GM21723 (cell line): ENCODE results near the gene MOCOS.
A peak's percentile ranks its signal among the peaks of the same experiment; 100 is the strongest.
"Not testable (repeated sequence)": the region's sequence is repeated elsewhere in the genome, so short reads cannot be mapped to it uniquely, and the experiment has no call there.

Source experiments
- ATAC-seq: cut with Tn5 transposase; IDR thresholded peaks from one replicate; pipeline ENCODE4 v1.9.1; 2021; ENCODE audit warnings: mild to moderate bottlenecking, moderate library complexity; ENCODE audit not compliant: unreplicated experiment

Gene MOCOS, protein sequence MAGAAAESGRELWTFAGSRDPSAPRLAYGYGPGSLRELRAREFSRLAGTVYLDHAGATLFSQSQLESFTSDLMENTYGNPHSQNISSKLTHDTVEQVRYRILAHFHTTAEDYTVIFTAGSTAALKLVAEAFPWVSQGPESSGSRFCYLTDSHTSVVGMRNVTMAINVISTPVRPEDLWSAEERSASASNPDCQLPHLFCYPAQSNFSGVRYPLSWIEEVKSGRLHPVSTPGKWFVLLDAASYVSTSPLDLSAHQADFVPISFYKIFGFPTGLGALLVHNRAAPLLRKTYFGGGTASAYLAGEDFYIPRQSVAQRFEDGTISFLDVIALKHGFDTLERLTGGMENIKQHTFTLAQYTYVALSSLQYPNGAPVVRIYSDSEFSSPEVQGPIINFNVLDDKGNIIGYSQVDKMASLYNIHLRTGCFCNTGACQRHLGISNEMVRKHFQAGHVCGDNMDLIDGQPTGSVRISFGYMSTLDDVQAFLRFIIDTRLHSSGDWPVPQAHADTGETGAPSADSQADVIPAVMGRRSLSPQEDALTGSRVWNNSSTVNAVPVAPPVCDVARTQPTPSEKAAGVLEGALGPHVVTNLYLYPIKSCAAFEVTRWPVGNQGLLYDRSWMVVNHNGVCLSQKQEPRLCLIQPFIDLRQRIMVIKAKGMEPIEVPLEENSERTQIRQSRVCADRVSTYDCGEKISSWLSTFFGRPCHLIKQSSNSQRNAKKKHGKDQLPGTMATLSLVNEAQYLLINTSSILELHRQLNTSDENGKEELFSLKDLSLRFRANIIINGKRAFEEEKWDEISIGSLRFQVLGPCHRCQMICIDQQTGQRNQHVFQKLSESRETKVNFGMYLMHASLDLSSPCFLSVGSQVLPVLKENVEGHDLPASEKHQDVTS

GRCh38 chr18:36187193-36187825 is at the start of gene MOCOS:
TSS of gene MOCOS (plus strand) at chr18:36187497. CDS start at chr18:36187540, 43 bp downstream.
- ATAC-seq = peak; percentile 85

DNA sequence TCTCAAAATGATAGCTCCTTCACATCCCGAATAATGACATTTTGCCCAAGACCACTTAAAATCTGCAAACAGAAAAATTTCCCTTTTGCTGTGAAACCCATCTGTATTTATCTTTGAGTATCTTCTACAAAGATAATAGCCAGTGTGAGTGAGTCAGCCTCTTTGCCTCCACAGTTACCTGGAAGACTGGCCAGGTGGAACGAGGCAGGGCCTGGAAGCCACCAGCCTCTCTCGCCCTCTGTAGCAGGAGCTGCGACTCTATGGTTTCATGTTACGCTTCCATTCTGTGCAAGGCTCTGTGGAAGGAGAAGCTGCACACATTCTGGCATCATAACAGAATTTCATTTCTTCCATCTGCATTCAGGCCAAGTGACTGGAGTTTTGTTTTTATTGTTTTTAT is 48.1 kb upstream of the MOCOS start:
- ATAC-seq = no peak

DNA sequence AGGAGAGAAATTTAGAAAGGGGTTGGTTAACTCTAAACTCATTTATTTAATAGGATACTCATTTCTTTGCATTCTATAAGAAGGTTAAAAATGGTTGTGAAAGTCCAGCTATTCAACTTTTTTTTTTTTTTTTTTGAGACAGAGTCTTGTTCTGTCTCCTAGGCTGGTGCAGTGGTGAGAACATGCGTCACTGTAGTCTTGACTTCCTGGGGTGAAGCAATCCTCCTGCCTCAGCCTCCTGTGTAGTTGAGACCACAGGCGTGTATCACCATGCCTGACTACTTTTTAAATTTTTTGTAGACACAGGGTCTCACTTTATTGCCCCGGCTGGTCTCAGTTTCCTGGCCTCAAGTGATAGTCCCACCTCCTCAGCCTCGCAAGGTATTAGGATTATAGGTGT is 45.7 kb upstream of the MOCOS start:
- ATAC-seq = no peak

GRCh38 chr18:36142751-36143150 is 44.5 kb upstream of the MOCOS start:
- ATAC-seq = no peak

DNA sequence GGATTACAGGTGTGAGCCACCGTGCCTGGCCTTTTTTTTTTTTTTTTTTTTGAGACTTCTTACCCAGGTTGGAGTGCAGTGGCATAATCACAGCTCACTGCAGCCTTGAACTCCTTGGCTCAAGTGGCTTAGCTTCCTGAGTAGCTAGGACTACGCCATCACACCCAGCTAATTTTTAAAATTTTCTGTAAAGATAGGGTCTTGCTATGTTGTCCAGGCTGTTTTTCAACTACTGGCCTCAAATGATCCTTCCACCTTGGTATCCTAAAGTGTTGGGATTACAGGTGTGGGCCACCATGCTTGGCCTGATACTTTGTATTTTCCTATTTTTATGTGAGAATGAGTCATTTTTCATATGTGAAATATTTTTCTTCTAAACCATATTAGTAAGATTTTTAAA is 43.9 kb upstream of the MOCOS start:
- no peak for ATAC-seq

DNA sequence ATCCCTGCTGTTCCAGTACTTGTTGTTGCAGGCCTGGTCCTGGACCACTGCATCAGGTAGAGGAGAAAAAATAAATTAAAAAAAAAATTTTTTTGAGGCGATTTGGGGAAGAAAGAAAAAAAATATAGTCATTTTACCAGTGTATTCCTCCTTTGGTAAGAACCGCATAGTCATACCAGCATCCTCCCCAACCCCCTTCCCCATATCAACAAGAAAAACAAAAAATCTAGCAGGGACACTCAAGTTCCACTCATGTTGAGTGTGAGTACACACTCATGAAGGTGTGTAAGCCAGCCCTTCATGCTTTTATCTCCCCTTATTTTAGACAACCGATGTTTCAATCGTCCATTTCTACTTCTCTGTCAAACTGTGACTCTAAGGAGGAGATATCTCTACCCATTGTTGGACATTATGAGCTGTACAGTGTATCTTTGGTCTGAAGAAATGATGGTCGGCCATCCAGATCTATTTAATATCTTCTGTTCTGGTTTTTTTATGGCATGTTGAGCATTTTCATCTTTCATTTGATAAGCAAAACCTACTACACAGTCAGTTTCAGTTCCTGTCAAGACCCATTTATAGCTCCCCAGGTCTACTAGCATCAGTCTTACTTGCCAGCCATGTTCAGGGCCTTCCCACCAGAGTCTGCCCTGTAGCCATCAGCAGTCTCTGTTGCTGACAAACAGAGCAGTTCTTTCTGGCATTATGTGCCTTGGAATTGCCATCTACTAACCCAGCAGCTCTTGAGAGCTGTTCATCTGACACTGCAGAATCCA is 37.6 kb upstream of the MOCOS start:
- peak; percentile 97 for ATAC-seq

- no peak for ATAC-seq
Observed at GRCh38 chr18:36152781-36153180, 34.5 kb upstream of the MOCOS start.

DNA sequence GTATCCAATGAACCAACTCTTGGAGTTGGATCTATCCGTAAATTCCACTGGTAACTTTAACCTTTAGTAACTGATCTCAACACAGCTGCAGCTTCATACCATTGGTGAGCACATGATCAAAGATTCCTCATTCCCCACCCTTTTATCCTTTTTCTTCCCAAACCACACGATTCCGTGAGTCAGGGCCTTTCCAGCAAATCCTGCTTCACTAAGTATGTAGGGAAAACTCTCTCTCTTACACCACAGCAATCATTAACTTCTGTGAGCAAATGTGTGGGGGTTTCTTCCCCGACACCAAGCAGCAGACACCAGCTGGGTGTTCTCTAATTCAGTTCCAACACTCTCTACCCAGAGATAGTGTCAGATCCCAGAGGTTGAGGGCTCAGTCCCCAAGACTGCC is 34.1 kb upstream of the MOCOS start:
- no peak for ATAC-seq

DNA sequence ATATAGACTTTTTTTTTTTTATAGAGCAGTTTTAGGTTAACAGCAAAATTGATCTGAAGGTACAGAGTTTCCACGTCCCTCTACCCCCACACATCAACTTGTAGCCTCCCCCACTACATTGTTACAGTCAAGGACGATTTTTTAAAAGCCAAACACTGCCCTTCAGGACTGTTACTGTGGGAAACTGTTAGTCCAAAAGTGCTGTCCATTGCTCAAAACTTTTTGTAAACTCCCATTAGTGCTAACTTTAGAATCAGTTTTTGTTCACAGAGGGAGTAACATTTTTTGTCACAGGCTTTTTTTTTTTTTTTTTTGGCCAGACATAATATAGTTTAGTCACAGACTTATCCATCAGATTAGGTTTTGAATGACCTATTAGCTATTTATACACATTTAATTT is 33.5 kb upstream of the MOCOS start:
- no peak for ATAC-seq

- ATAC-seq = no peak
Observed at GRCh38 chr18:36155851-36156757, 31.2 kb upstream of the MOCOS start.

- ATAC-seq = no peak
Observed at GRCh38 chr18:36157441-36157840, 29.9 kb upstream of the MOCOS start.

DNA sequence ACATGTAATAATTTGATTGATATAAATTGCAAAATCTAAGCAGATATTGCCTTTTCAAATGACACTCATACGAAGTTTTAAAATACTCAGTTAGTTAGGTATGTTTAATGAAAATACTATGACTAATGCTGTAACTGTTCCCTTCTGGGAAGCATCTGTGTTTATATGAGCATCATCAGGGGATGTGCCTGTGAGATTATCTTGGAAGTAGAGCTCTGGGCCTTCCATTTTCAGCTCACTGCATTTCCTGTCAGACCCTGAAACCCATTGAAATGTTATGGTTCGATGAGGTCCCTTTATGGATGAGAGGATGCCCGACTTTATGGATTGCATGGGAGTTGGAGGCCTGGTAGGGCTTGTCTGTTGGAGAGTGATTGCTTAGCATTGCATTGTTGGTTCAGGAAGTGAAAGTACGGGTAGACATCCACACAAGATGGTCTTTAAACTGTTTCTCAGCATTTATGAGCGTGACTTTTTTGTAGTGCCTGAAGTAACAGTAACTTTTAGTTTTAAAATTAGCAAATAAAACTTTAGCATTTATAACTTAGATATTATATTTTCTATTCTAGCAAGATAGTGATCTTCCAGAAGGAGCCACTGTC is 28.9 kb upstream of the MOCOS start:
- no peak for ATAC-seq

- no peak for ATAC-seq
Observed at GRCh38 chr18:36160959-36161371, 26.3 kb upstream of the MOCOS start.

DNA sequence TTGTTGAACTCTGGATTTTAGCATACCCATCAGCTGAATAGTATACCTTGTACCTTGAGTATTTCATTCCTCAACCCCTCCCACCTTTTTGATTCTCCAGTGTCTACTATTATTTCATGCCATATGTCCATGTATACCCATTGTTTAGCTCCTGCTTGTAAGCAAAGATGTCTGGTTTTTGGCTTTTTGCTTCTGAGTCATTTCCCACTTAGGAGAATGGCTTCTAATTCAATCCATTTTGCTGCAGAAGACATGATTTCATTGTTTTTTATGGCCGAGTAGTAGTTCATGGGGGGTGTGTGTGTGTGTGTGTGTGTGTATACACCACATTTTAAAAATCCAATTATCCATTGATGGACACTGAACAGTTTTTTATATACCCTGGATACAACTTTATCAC is 24.3 kb upstream of the MOCOS start:
- no peak for ATAC-seq

- no peak for ATAC-seq
Observed at GRCh38 chr18:36167692-36168218, 19.5 kb upstream of the MOCOS start.

- not testable (repeated sequence) for ATAC-seq
Observed at GRCh38 chr18:36168296-36168695, 19.0 kb upstream of the MOCOS start.

GRCh38 chr18:36169938-36170337 is 17.4 kb upstream of the MOCOS start:
- no peak for ATAC-seq

- ATAC-seq = no peak
Observed at GRCh38 chr18:36175481-36175880, 11.8 kb upstream of the MOCOS start.

DNA sequence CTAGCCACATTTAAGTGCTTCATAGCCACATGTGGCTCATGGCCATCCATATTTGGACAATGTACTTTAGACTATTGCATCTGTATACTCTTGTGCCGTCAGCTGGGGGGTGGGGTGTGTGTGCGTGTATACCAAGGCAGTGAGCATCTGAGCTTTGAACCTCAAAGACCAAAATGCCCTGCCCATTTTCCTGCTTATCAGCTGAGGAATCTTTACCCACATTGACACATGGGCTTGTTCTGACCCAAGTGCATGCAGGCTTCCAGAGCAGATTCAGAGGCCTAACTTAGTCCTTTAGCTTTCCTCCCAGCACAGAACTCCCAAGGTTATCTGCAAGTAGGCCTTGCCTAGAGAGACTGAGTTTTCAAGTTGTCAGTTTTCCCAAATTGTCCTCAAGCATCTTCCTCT is 11.1 kb upstream of the MOCOS start:
- no peak for ATAC-seq
